ENCODE results near the gene EBP. TPM values are rescaled to one million over a fixed set of nuclear protein-coding genes. Genes with fewer than 3 reads are reported as not detected.
A peak's percentile ranks its signal among the peaks of the same experiment; 100 is the strongest.

Gene EBP
- total and polyA plus RNA-seq, 5 donors from 2014 or later = 56.8 to 126 (median 103) TPM

DNA sequence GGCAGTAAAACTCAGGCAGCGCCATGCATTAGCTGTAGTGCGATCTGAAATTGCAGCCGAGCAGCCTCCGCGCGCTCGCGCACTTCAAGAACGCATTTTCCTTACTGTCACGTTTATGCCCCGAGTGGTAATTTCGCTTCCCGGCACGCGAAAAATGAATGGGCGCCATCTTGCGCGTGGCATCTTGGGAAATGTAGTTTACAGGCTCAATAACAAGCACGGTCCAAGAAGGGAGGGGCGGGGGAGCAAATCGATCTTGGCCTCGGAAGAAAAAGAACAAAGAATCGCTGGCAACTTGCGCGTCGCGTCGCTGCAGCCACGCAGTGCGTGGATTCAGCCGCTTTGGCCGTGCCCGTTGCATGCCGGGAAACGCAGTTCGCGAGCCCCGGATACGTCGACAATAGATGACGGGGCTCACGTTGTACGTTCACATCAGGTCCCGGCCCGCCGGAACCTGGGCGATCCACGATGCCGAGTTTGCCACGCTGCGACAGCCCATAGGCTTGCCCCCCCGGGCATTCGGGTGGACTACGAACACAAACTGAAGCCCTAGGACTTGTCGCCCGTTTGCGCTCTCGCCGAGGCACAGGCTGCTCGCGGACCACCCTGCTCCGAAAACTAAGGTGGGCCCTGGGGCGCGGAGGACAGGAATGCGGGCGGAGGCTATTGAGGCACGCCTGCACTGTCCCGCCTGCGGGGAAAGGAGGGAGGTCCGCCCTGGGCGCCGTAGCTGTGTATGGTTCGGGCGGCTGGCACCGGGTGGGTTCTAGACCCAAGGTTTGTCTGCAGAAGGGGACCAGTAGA is 45.6 kb upstream of the EBP start, which contains the start of gene FTSJ1:
Gene FTSJ1 (plus strand): TSS at position 426 of the 804 bp plus-strand sequence. CDS start 1,849 bp downstream, outside the sequence.
- Mint-ChIP-seq H3K9me3 (no peaks in the 10 kb centered on the region), H3K36me3 (peaks cover 7% of the 10 kb centered on the region), H3K27ac (peak within 1 kb of the TSS; percentile 95 to 96 (median 95)), H3K4me1 (peaks cover 5 to 31% (median 17%) of the 10 kb centered on the region in 4 donors), H3K4me3 (peak within 1 kb of the TSS; percentile 83 to 91 (median 90)), H3K27me3 (no peaks in the 10 kb centered on the region)
- H3K9me3 ChIP-seq (ENCODE audit: control insufficient read depth in 2 of 2, low read length in 2 of 2) = no peaks in the 10 kb centered on the region
- H3K27ac ChIP-seq (ENCODE audit: insufficient read depth, low read length, poor library complexity, severe bottlenecking) = peak within 1 kb of the TSS; percentile 80
- no peaks in the 10 kb centered on the region for H3K36me3 ChIP-seq (ENCODE audit: control insufficient read depth, insufficient read depth, low read length)
- DNase-seq (peak; percentile 85 to 95 (median 91)), ATAC-seq (ENCODE audit: low read depth in 2 of 2) (peak; percentile 91 to 94)
- peaks cover 16% of the 10 kb centered on the region for H3K4me1 ChIP-seq (ENCODE audit: control insufficient read depth, insufficient read depth, low read length, poor library complexity, severe bottlenecking)
- H3K4me3 ChIP-seq (ENCODE audit: low read depth, low read length) = peak within 1 kb of the TSS; percentile 84
- no peaks in the 10 kb centered on the region for H3K27me3 ChIP-seq (ENCODE audit: control insufficient read depth, insufficient read depth, low read length)

DNA sequence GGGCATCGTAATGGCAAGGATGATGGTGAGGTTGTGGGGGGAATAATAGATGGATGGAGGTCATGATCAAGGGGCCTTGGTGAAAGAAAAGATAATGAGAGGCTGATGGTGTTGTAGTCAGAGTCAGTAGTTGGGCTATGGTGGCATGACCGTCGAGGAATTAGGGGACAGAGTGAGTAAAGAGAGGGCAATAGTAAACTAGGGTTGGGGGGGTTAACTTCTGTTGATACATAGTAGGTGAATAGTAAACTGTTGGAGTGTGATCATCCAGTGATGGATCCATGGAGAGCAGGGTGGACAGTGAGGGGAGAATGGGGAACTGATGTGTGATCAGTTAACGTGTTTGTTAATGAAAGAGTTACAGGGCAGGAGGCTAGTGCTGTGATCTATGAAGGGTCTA is 44.7 kb upstream of the EBP start:
- ATAC-seq (ENCODE audit: low read depth in 2 of 2) (no peak), DNase-seq (no peak)
- peak overlapping the region; percentile 83 to 91 (median 90) for H3K4me3 Mint-ChIP-seq
- peaks cover 0 to 31% (median 17%) of the 10 kb centered on the region in 4 donors for H3K4me1 Mint-ChIP-seq
- Histone ChIP-seq H3K27ac (ENCODE audit: insufficient read depth, low read length, poor library complexity, severe bottlenecking) (peak overlapping the region; percentile 80), H3K4me3 (ENCODE audit: low read depth, low read length) (peak overlapping the region; percentile 69), H3K27me3 (ENCODE audit: control insufficient read depth, insufficient read depth, low read length) (no peaks in the 10 kb centered on the region), H3K9me3 (ENCODE audit: control insufficient read depth in 2 of 2, low read length in 2 of 2) (no peaks in the 10 kb centered on the region), H3K4me1 (ENCODE audit: control insufficient read depth, insufficient read depth, low read length, poor library complexity, severe bottlenecking) (peaks cover 16% of the 10 kb centered on the region), H3K36me3 (ENCODE audit: control insufficient read depth, insufficient read depth, low read length) (peaks cover 8% of the 10 kb centered on the region)
- H3K9me3 Mint-ChIP-seq = no peaks in the 10 kb centered on the region
- peak overlapping the region; percentile 95 to 96 (median 95) for H3K27ac Mint-ChIP-seq
- H3K27me3 Mint-ChIP-seq = no peaks in the 10 kb centered on the region
- peaks cover 7% of the 10 kb centered on the region for H3K36me3 Mint-ChIP-seq

DNA sequence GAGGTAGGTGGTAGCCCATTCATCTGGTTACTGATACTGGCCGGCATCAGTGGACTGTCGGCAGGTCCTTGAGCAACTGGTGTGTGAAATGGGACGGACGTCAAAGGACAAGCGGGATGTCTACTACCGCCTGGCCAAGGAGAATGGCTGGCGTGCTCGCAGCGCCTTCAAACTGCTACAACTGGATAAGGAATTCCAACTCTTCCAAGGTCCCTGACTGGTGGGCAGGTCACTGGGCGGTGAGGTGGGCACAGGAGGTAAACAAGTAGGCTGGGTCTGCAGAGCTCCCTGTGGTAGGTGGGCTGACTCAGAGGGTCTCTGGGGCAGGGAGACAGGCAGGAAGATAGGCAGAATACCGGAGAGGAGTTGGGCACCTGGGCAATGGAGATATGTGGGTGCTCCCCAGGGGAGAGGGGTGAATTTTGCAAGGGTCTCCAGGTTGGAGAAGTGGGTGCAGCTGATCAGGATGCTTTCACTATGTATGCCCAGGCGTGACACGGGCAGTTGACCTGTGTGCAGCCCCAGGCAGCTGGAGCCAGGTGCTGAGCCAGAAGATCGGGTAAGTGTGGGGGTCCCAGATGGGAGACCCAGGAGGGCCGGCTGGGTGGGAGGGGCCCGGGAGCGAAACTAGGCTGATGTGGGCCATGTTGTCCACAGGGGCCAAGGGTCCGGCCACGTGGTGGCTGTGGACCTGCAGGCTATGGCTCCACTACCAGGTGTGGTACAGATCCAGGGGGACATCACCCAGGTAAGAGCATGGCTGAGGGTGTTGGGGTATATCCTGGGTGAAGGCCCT is 43.5 kb upstream of the EBP start:
- Histone ChIP-seq H3K27me3 (ENCODE audit: control insufficient read depth, insufficient read depth, low read length) (no peaks in the 10 kb centered on the region), H3K36me3 (ENCODE audit: control insufficient read depth, insufficient read depth, low read length) (peaks cover 19% of the 10 kb centered on the region), H3K4me3 (ENCODE audit: low read depth, low read length) (no peak overlapping the region), H3K27ac (ENCODE audit: insufficient read depth, low read length, poor library complexity, severe bottlenecking) (no peak overlapping the region), H3K4me1 (ENCODE audit: control insufficient read depth, insufficient read depth, low read length, poor library complexity, severe bottlenecking) (peaks cover 16% of the 10 kb centered on the region), H3K9me3 (ENCODE audit: control insufficient read depth in 2 of 2, low read length in 2 of 2) (no peaks in the 10 kb centered on the region)
- DNase-seq = no peak
- Mint-ChIP-seq H3K4me3 (peak overlapping the region in 3 of 4 donors; percentile 33 to 91 (median 88)), H3K27ac (peak overlapping the region in 1 of 3 donors; percentile 95), H3K36me3 (peaks cover 7% of the 10 kb centered on the region), H3K9me3 (no peaks in the 10 kb centered on the region), H3K27me3 (no peaks in the 10 kb centered on the region), H3K4me1 (peaks cover 0 to 31% (median 17%) of the 10 kb centered on the region in 4 donors)
- no peak for ATAC-seq (ENCODE audit: low read depth in 2 of 2)

DNA sequence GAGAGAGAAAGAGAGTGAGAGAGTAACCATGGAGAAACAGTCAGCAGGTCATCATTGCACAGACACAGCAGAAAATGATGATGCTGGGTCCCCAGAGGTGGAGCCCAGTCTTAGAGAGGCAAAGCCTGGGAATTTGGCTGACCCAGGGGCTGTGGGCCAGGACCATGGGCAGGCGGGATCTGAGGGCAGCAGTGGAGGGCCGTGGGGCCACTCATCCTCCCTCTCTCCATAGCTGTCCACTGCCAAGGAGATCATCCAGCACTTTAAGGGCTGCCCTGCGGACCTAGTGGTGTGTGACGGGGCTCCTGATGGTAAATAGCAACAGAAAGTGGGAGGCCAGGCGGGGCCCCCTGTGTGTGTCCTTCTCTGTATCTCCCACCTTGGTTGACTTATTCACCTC is 42.8 kb upstream of the EBP start:
- DNase-seq = no peak
- Histone ChIP-seq H3K4me1 (ENCODE audit: control insufficient read depth, insufficient read depth, low read length, poor library complexity, severe bottlenecking) (peaks cover 16% of the 10 kb centered on the region), H3K9me3 (ENCODE audit: control insufficient read depth in 2 of 2, low read length in 2 of 2) (no peaks in the 10 kb centered on the region), H3K36me3 (ENCODE audit: control insufficient read depth, insufficient read depth, low read length) (peaks cover 22% of the 10 kb centered on the region), H3K27ac (ENCODE audit: insufficient read depth, low read length, poor library complexity, severe bottlenecking) (no peak overlapping the region), H3K4me3 (ENCODE audit: low read depth, low read length) (no peak overlapping the region), H3K27me3 (ENCODE audit: control insufficient read depth, insufficient read depth, low read length) (no peaks in the 10 kb centered on the region)
- Mint-ChIP-seq H3K27ac (peak overlapping the region in 2 of 3 donors; percentile 17 to 42), H3K27me3 (no peaks in the 10 kb centered on the region), H3K9me3 (no peaks in the 10 kb centered on the region), H3K4me1 (peaks cover 0 to 31% (median 17%) of the 10 kb centered on the region in 4 donors), H3K4me3 (peak overlapping the region in 1 of 4 donors; percentile 33), H3K36me3 (peaks cover 7% of the 10 kb centered on the region)
- no peak for ATAC-seq (ENCODE audit: low read depth in 2 of 2)

DNA sequence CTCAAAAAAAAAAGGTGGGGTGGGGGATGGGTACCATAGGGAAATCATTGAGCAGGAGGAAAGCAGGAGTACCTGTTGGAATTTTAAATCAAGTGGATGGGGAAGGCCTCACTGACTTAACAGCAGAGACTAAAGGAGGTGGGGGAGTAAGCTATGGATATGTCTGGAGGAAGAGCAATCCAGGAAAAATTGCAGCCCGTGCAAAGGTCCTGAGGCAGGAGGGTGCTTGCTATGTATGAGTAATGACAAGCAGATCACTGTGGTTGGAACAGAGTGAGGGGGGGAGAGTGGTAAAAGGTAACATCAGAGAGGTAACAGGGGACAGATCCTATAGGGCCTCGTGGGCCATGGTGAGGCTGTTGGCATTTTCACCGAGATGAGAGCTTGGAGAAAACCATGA is 41.5 kb upstream of the EBP start:
- H3K4me3 ChIP-seq (ENCODE audit: low read depth, low read length) = no peak overlapping the region
- Mint-ChIP-seq H3K9me3 (no peaks in the 10 kb centered on the region), H3K4me1 (peaks cover 0 to 29% (median 16%) of the 10 kb centered on the region in 4 donors), H3K27ac (peak overlapping the region in 1 of 3 donors; percentile 44), H3K27me3 (no peaks in the 10 kb centered on the region), H3K36me3 (peaks cover 7% of the 10 kb centered on the region), H3K4me3 (no peak overlapping the region)
- DNase-seq (no peak), ATAC-seq (ENCODE audit: low read depth in 2 of 2) (no peak)
- H3K4me1 ChIP-seq (ENCODE audit: control insufficient read depth, insufficient read depth, low read length, poor library complexity, severe bottlenecking) = peaks cover 16% of the 10 kb centered on the region
- H3K36me3 ChIP-seq (ENCODE audit: control insufficient read depth, insufficient read depth, low read length) = peaks cover 22% of the 10 kb centered on the region
- no peak overlapping the region for H3K27ac ChIP-seq (ENCODE audit: insufficient read depth, low read length, poor library complexity, severe bottlenecking)
- H3K27me3 ChIP-seq (ENCODE audit: control insufficient read depth, insufficient read depth, low read length) = no peaks in the 10 kb centered on the region
- H3K9me3 ChIP-seq (ENCODE audit: control insufficient read depth in 2 of 2, low read length in 2 of 2) = no peaks in the 10 kb centered on the region

DNA sequence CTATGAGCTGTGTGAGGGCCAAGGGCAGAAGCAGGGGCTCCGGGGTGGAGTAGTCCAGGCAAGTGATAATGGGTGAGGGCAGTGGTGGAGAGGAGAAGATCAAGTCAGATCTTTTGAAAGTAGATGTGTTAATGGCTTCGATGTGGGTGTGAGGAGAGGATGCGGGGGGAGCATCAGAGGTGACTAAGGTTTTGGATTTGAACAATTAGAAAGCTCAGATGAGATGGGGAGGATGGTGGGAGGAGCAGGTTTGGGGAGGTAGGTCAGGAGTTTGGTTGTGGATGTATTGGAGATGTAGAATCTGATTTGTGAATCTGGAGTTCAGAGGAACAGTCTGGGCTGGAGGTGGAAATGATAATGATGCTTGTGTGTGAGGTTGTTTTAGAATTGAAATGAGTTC is 41.0 kb upstream of the EBP start:
- H3K36me3 Mint-ChIP-seq = peaks cover 7% of the 10 kb centered on the region
- no peaks in the 10 kb centered on the region for H3K27me3 ChIP-seq (ENCODE audit: control insufficient read depth, insufficient read depth, low read length)
- peaks cover 13% of the 10 kb centered on the region for H3K4me1 ChIP-seq (ENCODE audit: control insufficient read depth, insufficient read depth, low read length, poor library complexity, severe bottlenecking)
- no peaks in the 10 kb centered on the region for H3K9me3 ChIP-seq (ENCODE audit: control insufficient read depth in 2 of 2, low read length in 2 of 2)
- no peaks in the 10 kb centered on the region for H3K27me3 Mint-ChIP-seq
- H3K27ac Mint-ChIP-seq = no peak overlapping the region
- peaks cover 23% of the 10 kb centered on the region for H3K36me3 ChIP-seq (ENCODE audit: control insufficient read depth, insufficient read depth, low read length)
- ATAC-seq (ENCODE audit: low read depth in 2 of 2) (no peak), DNase-seq (no peak)
- H3K4me1 Mint-ChIP-seq = peaks cover 0 to 26% (median 15%) of the 10 kb centered on the region in 4 donors
- H3K4me3 Mint-ChIP-seq = no peak overlapping the region
- H3K4me3 ChIP-seq (ENCODE audit: low read depth, low read length) = no peak overlapping the region
- no peaks in the 10 kb centered on the region for H3K9me3 Mint-ChIP-seq
- no peak overlapping the region for H3K27ac ChIP-seq (ENCODE audit: insufficient read depth, low read length, poor library complexity, severe bottlenecking)

DNA sequence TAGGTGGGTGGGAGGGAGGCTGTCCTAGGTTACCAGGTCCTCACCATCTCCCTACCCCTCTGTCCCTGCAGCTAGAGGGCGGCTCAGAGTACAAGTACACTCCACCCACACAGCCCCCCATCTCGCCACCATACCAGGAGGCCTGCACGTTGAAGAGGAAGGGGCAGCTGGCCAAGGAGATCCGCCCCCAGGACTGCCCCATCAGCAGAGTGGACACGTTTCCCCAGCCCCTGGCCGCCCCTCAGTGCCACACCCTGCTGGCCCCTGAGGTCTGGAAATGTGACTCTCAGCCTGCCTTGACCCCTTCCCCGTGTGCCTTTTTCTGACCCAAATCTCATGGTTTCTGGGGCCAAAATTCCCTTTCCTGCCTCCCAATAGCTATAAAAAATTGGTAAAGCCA is 39.1 kb upstream of the EBP start:
- no peaks in the 10 kb centered on the region for H3K9me3 Mint-ChIP-seq
- no peaks in the 10 kb centered on the region for H3K27me3 Mint-ChIP-seq
- ATAC-seq (ENCODE audit: low read depth in 2 of 2) = no peak
- Histone ChIP-seq H3K9me3 (ENCODE audit: control insufficient read depth in 2 of 2, low read length in 2 of 2) (no peaks in the 10 kb centered on the region), H3K4me1 (ENCODE audit: control insufficient read depth, insufficient read depth, low read length, poor library complexity, severe bottlenecking) (peaks cover 2% of the 10 kb centered on the region), H3K27ac (ENCODE audit: insufficient read depth, low read length, poor library complexity, severe bottlenecking) (no peak overlapping the region), H3K4me3 (ENCODE audit: low read depth, low read length) (no peak overlapping the region), H3K36me3 (ENCODE audit: control insufficient read depth, insufficient read depth, low read length) (peaks cover 23% of the 10 kb centered on the region), H3K27me3 (ENCODE audit: control insufficient read depth, insufficient read depth, low read length) (no peaks in the 10 kb centered on the region)
- no peak overlapping the region for H3K27ac Mint-ChIP-seq
- H3K4me3 Mint-ChIP-seq = no peak overlapping the region
- H3K4me1 Mint-ChIP-seq = peaks cover 0 to 11% (median 4%) of the 10 kb centered on the region in 4 donors
- DNase-seq = no peak
- peaks cover 7% of the 10 kb centered on the region for H3K36me3 Mint-ChIP-seq

All from CD4-positive, CD25-positive, alpha-beta regulatory T cell (primary cell).